HepG2 (cell line): ENCODE results near the gene ZFP1. TPM values are rescaled to one million over a fixed set of nuclear protein-coding genes. Genes with fewer than 3 reads are reported as not detected.
A peak's percentile ranks its signal among the peaks of the same experiment; 100 is the strongest.

Experiments used
- DBP ChIP-seq: sonication (generic); formaldehyde crosslinking; IDR thresholded peaks from 2 replicates; pipeline ENCODE4 v1.4.0; 2020; ENCODE audit warnings: missing genetic modification reagents; ENCODE audit errors: not compliant biosample characterization
- MAZ ChIP-seq, 2 experiments: sonication (generic) in 1 of 2; formaldehyde crosslinking in 1 of 2; IDR thresholded peaks; 2 replicates each; pipeline versions ENCODE4 v1.5.0 to v1.6.1; 2012 to 2020; ENCODE audit warnings: low read depth in 2 of 2, mild to moderate bottlenecking in 2 of 2, borderline replicate concordance in 1 of 2, improper control_type of control experiment in 1 of 2, low read length in 1 of 2, missing genetic modification reagents in 1 of 2, moderate library complexity in 1 of 2
- SOX5 ChIP-seq: IDR thresholded peaks from 2 replicates; pipeline ENCODE4 v1.6.1; 2016; ENCODE audit warnings: borderline replicate concordance
- TEF ChIP-seq: sonication (generic); formaldehyde crosslinking; IDR thresholded peaks from 2 replicates; pipeline ENCODE4 v1.5.0; 2020; ENCODE audit warnings: missing genetic modification reagents
- ZFP1 ChIP-seq: IDR thresholded peaks from 2 replicates; pipeline ENCODE4 v1.6.1; 2016
- ZNF276 ChIP-seq: sonication (generic); formaldehyde crosslinking; IDR thresholded peaks from 2 replicates; pipeline ENCODE4 v1.4.0; 2020; ENCODE audit warnings: mild to moderate bottlenecking, low read depth, missing genetic modification reagents
- ZNF292 ChIP-seq: sonication (generic); formaldehyde crosslinking; IDR thresholded peaks from 2 replicates; pipeline ENCODE4 v1.8.1; 2022; ENCODE audit warnings: mild to moderate bottlenecking, low read depth, missing genetic modification reagents, borderline replicate concordance
- ZNF558 ChIP-seq: sonication (generic); formaldehyde crosslinking; IDR thresholded peaks from 2 replicates; pipeline ENCODE4 v1.9.0; 2022; ENCODE audit warnings: mild to moderate bottlenecking, missing genetic modification reagents, borderline replicate concordance
- ZNF772 ChIP-seq: sonication (generic); formaldehyde crosslinking; IDR thresholded peaks from 2 replicates; pipeline ENCODE4 v1.5.0; 2020; ENCODE audit warnings: mild to moderate bottlenecking, missing genetic modification reagents
- polyA plus RNA-seq, 8 experiments: library from polyadenylated mRNA; depleted of rRNA in 3 of 8; stranded (reverse) in 7 of 8; unstranded in 1 of 8; fragments of >200 nt; fragmentation: Illumina TruSeq in 4 of 8; extraction: Trizol in 4 of 8; gene quantifications; 2 replicates each; pipeline versions ENCODE4 v1.2.1 to v1.2.3, GENCODE V29; 2011 to 2016; ENCODE audit warnings: low read depth in 4 of 8, missing spikeins in 1 of 8, mixed read lengths in 1 of 8; ENCODE audit not compliant: insufficient read depth in 1 of 8
- total RNA-seq, 5 experiments: library from RNA; depleted of rRNA; stranded (reverse); fragments of >200 nt; fragmentation: Illumina TruSeq; extraction: Trizol; gene quantifications; 2 replicates each; pipeline ENCODE4 v1.2.3, GENCODE V29; 2016; ENCODE audit warnings: low read depth in 1 of 5
- TF ChIP-seq, protein P1 (sequence below): sonication (generic); formaldehyde crosslinking; IDR thresholded peaks from 2 replicates; pipeline ENCODE4 v1.4.0; 2020; ENCODE audit warnings: missing genetic modification reagents
- TF ChIP-seq, protein P2 (sequence below): sonication (generic); formaldehyde crosslinking; IDR thresholded peaks from 2 replicates; pipeline ENCODE4 v1.5.1; 2020; ENCODE audit warnings: mild to moderate bottlenecking, missing genetic modification reagents, moderate library complexity
- TF ChIP-seq, protein P3 (sequence below): sonication (generic); formaldehyde crosslinking; IDR thresholded peaks from 2 replicates; pipeline ENCODE4 v1.8.0; 2022; ENCODE audit warnings: missing genetic modification reagents, mild to moderate bottlenecking, moderate library complexity, borderline replicate concordance

The ZFP1 gene
- total and polyA plus RNA-seq, 2 of the 13 experiments (the other 11 are each of a cell fraction or from before 2014, with no cell fraction given) = 8.3 to 14.0 TPM

GRCh38 chr16:75116911-75117245 is 31.4 kb upstream of the ZFP1 start (continued):
- TF ChIP-seq MAZ (IDR thresholded peaks at IDR 0.05; ENCODE audit: borderline replicate concordance, low read depth, low read length) = no peak; the same call in 1 of the 2 replicates
- TF ChIP-seq MAZ (CRISPR knock-in tag; IDR thresholded peaks at IDR 0.05; ENCODE audit: low read depth) = no peak; the same call in 1 of the 2 replicates
- TF ChIP-seq, protein P1, sequence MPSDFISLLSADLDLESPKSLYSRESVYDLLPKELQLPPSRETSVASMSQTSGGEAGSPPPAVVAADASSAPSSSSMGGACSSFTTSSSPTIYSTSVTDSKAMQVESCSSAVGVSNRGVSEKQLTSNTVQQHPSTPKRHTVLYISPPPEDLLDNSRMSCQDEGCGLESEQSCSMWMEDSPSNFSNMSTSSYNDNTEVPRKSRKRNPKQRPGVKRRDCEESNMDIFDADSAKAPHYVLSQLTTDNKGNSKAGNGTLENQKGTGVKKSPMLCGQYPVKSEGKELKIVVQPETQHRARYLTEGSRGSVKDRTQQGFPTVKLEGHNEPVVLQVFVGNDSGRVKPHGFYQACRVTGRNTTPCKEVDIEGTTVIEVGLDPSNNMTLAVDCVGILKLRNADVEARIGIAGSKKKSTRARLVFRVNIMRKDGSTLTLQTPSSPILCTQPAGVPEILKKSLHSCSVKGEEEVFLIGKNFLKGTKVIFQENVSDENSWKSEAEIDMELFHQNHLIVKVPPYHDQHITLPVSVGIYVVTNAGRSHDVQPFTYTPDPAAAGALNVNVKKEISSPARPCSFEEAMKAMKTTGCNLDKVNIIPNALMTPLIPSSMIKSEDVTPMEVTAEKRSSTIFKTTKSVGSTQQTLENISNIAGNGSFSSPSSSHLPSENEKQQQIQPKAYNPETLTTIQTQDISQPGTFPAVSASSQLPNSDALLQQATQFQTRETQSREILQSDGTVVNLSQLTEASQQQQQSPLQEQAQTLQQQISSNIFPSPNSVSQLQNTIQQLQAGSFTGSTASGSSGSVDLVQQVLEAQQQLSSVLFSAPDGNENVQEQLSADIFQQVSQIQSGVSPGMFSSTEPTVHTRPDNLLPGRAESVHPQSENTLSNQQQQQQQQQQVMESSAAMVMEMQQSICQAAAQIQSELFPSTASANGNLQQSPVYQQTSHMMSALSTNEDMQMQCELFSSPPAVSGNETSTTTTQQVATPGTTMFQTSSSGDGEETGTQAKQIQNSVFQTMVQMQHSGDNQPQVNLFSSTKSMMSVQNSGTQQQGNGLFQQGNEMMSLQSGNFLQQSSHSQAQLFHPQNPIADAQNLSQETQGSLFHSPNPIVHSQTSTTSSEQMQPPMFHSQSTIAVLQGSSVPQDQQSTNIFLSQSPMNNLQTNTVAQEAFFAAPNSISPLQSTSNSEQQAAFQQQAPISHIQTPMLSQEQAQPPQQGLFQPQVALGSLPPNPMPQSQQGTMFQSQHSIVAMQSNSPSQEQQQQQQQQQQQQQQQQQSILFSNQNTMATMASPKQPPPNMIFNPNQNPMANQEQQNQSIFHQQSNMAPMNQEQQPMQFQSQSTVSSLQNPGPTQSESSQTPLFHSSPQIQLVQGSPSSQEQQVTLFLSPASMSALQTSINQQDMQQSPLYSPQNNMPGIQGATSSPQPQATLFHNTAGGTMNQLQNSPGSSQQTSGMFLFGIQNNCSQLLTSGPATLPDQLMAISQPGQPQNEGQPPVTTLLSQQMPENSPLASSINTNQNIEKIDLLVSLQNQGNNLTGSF = 0 out of 2 replicates have a peak, but pooled peaks have one; percentile 7
- TF ChIP-seq, protein P2, sequence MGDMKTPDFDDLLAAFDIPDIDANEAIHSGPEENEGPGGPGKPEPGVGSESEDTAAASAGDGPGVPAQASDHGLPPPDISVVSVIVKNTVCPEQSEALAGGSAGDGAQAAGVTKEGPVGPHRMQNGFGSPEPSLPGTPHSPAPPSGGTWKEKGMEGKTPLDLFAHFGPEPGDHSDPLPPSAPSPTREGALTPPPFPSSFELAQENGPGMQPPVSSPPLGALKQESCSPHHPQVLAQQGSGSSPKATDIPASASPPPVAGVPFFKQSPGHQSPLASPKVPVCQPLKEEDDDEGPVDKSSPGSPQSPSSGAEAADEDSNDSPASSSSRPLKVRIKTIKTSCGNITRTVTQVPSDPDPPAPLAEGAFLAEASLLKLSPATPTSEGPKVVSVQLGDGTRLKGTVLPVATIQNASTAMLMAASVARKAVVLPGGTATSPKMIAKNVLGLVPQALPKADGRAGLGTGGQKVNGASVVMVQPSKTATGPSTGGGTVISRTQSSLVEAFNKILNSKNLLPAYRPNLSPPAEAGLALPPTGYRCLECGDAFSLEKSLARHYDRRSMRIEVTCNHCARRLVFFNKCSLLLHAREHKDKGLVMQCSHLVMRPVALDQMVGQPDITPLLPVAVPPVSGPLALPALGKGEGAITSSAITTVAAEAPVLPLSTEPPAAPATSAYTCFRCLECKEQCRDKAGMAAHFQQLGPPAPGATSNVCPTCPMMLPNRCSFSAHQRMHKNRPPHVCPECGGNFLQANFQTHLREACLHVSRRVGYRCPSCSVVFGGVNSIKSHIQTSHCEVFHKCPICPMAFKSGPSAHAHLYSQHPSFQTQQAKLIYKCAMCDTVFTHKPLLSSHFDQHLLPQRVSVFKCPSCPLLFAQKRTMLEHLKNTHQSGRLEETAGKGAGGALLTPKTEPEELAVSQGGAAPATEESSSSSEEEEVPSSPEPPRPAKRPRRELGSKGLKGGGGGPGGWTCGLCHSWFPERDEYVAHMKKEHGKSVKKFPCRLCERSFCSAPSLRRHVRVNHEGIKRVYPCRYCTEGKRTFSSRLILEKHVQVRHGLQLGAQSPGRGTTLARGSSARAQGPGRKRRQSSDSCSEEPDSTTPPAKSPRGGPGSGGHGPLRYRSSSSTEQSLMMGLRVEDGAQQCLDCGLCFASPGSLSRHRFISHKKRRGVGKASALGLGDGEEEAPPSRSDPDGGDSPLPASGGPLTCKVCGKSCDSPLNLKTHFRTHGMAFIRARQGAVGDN = 0 out of 2 replicates have a peak, but pooled peaks have one; percentile 5
- TF ChIP-seq SOX5 (CRISPR knock-in tag) = 0 out of 2 replicates have a peak, but pooled peaks have one; percentile 2
- TF ChIP-seq ZNF772 (CRISPR knock-in tag) = no peak
- 0 out of 2 replicates have a peak, but pooled peaks have one; percentile 12 for TF ChIP-seq ZFP1 (CRISPR knock-in tag)
- no peak for TF ChIP-seq ZNF558 (CRISPR knock-in tag)
- peak; percentile 38 for TF ChIP-seq DBP (CRISPR knock-in tag)
- TF ChIP-seq ZNF292 (CRISPR knock-in tag) = peak; percentile 6; the same call in 1 of the 2 replicates
- peak; percentile 100 for TF ChIP-seq ZNF276 (CRISPR knock-in tag)
- TF ChIP-seq TEF (CRISPR knock-in tag) = no peak
- TF ChIP-seq, protein P3, sequence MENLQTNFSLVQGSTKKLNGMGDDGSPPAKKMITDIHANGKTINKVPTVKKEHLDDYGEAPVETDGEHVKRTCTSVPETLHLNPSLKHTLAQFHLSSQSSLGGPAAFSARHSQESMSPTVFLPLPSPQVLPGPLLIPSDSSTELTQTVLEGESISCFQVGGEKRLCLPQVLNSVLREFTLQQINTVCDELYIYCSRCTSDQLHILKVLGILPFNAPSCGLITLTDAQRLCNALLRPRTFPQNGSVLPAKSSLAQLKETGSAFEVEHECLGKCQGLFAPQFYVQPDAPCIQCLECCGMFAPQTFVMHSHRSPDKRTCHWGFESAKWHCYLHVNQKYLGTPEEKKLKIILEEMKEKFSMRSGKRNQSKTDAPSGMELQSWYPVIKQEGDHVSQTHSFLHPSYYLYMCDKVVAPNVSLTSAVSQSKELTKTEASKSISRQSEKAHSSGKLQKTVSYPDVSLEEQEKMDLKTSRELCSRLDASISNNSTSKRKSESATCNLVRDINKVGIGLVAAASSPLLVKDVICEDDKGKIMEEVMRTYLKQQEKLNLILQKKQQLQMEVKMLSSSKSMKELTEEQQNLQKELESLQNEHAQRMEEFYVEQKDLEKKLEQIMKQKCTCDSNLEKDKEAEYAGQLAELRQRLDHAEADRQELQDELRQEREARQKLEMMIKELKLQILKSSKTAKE = no peak
